GM12874 (cell line): ENCODE results near the gene CDC26.

ENCODE experiments used
- TF ChIP-seq, protein P1 (sequence below): IDR thresholded peaks from 2 replicates; pipeline ENCODE4 v1.5.1; 2011; ENCODE audit warnings: low read depth, mild to moderate bottlenecking, control low read depth, low read length, moderate library complexity; ENCODE audit not compliant: insufficient read depth

Gene CDC26

DNA sequence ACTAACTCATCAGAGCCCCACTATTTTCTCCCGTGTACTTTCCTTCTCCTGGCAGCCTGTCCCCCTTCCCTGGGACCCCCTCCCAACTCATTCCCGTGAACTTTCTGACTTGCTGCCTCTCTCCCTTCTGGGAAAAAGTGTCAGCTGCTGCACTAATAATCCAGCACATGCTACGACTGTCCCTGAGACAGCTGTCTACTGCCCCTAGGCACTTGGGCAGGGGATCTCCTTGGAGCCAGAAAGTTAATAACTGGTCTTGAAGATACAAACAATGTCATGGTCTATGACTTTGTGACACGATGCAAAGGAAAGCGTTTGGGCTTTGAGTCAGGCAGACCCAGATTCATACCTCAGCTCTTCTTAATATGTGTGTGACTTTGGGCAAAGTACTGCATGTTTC is 37.9 kb upstream of the CDC26 start:
- TF ChIP-seq, protein P1, sequence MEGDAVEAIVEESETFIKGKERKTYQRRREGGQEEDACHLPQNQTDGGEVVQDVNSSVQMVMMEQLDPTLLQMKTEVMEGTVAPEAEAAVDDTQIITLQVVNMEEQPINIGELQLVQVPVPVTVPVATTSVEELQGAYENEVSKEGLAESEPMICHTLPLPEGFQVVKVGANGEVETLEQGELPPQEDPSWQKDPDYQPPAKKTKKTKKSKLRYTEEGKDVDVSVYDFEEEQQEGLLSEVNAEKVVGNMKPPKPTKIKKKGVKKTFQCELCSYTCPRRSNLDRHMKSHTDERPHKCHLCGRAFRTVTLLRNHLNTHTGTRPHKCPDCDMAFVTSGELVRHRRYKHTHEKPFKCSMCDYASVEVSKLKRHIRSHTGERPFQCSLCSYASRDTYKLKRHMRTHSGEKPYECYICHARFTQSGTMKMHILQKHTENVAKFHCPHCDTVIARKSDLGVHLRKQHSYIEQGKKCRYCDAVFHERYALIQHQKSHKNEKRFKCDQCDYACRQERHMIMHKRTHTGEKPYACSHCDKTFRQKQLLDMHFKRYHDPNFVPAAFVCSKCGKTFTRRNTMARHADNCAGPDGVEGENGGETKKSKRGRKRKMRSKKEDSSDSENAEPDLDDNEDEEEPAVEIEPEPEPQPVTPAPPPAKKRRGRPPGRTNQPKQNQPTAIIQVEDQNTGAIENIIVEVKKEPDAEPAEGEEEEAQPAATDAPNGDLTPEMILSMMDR = no peak

DNA sequence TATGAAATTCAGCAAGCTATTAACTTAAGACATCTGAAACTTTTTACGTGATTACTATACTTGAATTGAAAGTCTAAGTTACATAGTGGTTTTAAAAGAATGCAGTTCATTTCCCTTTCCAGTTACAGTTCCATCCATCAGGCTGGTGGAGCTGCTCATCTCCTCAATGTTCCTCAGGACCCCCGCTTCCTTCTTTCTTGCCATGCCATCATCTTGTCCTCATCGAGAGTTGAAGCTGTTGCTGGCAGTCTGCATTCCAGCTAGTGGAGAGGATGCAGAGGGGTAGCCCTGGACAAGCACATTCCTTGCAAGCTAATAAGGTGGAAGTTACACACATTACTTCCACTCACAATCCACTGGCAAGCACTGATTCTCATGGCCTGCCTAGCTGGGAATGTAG is 36.6 kb upstream of the CDC26 start:
- TF ChIP-seq, protein P1 = no peak

GRCh38 chr9:113310538-113310937 is 35.2 kb upstream of the CDC26 start:
- TF ChIP-seq, protein P1 = no peak

DNA sequence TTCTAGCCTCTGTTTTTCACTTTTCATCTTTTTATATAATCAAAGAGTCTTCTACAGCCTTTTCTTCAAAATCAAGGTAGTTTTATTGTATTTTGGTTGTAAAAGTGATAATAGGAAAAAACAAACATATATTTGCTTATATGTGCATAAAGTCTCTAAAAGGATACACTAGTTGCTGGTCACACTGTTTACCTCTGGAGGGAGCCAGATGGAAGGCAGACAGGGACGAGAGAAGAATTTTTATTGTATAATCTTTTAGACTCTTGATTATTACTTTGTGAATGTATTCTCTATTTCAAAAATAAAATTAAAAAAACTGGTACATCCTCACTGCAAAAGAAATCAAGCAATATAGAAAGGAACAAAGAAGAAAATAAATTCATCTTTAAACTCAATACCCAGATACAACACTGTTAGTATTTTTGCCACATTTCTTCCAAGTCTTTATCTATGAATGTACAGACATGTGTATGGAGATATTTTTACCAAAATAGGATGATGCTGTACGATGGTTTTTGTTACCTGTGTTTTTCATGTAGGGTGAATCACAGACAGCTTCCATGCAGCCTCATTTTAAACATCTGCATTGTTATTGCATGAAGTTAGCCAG is 33.9 kb upstream of the CDC26 start:
- TF ChIP-seq, protein P1 = peak; percentile 52; the same call in 1 of the 2 replicates

- TF ChIP-seq, protein P1 = no peak
These were observed 32.1 kb upstream of the CDC26 start for GRCh38 chr9:113307396-113307975.

- TF ChIP-seq, protein P1 = no peak
These were observed 31.2 kb upstream of the CDC26 start for GRCh38 chr9:113306566-113306965.

GRCh38 chr9:113302792-113303418 is 27.5 kb upstream of the CDC26 start, which contains the start of gene RNF183:
Gene RNF183, minus strand, starts transcription at chr9:113303376. Its CDS starts 5,192 bp downstream, at chr9:113298184.
- TF ChIP-seq, protein P1 = no peak
